ENCODE results near the gene WRAP53. TPM values are rescaled to one million over a fixed set of nuclear protein-coding genes. Genes with fewer than 3 reads are reported as not detected.

Gene WRAP53
- total RNA-seq, 6 donors from 2014 or later = 6.0 to 10.3 (median 7.8) TPM

DNA sequence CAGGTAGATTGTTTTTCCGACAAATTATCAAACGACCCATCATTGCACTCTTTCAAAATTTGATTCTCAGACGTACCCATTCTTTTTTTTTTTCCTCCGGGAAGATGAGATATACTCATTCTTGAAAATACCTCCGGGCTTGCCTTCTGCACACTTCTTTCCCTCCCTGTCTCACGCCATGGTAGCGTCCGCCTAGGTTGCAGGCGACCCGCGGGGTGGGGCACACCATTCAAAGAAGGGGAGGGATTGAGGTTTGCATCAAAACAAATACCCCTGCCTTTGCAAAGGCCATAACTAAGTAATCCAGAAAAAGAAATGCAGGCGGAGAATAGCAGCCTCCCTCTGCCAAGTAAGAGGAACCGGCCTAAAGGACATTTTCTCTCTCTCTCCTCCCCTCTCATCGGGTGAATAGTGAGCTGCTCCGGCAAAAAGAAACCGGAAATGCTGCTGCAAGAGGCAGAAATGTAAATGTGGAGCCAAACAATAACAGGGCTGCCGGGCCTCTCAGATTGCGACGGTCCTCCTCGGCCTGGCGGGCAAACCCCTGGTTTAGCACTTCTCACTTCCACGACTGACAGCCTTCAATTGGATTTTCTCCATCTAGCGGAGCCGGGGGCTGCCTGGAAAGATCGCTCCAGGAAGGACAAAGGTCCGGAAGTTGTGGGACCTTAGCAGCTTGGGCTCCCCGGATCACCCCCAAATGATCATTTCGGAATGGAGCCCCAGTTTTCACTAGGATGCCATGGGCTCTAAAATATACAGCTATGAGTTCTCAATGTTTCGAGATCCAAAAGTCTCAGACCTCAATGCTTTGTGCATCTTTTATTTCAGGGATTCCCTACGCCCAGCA lies 1.8 kb upstream of the WRAP53 start:
- Histone ChIP-seq H3K27ac (peak overlapping the region; percentile 88 to 96 (median 94)), H3K4me3 (peak overlapping the region; percentile 63 to 88 (median 76)), H3K4me1 (peaks cover 16 to 30% (median 22%) of the 10 kb centered on the region in 4 donors), H3K36me3 (peaks cover 0 to 6% (median 0%) of the 10 kb centered on the region in 4 donors), H3K9me3 (no peaks in the 10 kb centered on the region), H3K27me3 (no peaks in the 10 kb centered on the region)
- 0% methylated on average over 23 to 30 of the region's 30 CpGs for WGBS, 2 donors
- DNase-seq (peak; percentile 70 to 78), ATAC-seq (ENCODE audit: low FRiP score in 2 of 2) (peak; percentile 80 to 85)
- TF ChIP-seq EP300 (IDR thresholded peaks at IDR 0.05) = peak in 1 of 4 donors; percentile 3
- TF ChIP-seq POLR2AphosphoS5 (IDR thresholded peaks at IDR 0.05) = peak; percentile 84
- no peak for TF ChIP-seq CTCF (IDR thresholded peaks at IDR 0.05)
- TF ChIP-seq POLR2A (IDR thresholded peaks at IDR 0.05) = peak; percentile 55 to 88 (median 74)

DNA sequence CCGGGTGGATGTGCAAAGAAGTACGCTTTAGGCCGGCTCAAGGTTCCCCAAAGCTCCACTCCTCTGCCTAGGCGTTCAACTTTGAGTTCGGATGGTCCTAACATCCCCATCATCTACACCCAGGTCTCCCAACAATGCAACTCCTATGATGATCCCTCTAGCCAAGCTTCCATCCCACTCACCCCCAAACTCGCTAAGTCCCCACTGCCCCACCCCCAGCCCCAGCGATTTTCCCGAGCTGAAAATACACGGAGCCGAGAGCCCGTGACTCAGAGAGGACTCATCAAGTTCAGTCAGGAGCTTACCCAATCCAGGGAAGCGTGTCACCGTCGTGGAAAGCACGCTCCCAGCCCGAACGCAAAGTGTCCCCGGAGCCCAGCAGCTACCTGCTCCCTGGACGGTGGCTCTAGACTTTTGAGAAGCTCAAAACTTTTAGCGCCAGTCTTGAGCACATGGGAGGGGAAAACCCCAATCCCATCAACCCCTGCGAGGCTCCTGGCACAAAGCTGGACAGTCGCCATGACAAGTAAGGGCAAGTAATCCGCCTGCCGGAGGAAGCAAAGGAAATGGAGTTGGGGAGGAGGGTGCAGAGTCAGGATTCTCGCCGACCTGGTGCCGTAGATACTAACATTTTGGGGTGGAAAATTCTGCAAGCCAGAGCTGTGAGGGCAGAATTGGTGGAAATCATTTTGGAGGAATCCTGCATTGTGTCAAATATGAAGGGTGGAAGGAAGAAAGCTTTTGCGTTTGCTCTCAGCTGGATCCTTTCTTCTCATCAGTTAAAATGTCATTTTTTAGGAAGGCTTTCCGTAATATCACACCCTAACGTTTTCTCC lies 987 bp upstream of the WRAP53 start, which contains the start of gene TP53:
TSS of gene TP53 (minus strand) at position 419 of the 836 bp plus-strand sequence. CDS start 10,896 bp downstream, outside the sequence.
- Histone ChIP-seq H3K36me3 (peaks cover 0 to 10% (median 0%) of the 10 kb centered on the region in 4 donors), H3K4me3 (peak within 1 kb of the TSS; percentile 63 to 88 (median 76)), H3K4me1 (peaks cover 16 to 30% (median 22%) of the 10 kb centered on the region in 4 donors), H3K27ac (peak within 1 kb of the TSS; percentile 88 to 96 (median 94)), H3K9me3 (no peaks in the 10 kb centered on the region), H3K27me3 (no peaks in the 10 kb centered on the region)
- peak; percentile 87 to 89 for ATAC-seq (ENCODE audit: low FRiP score in 2 of 2)
- TF ChIP-seq CTCF (IDR thresholded peaks at IDR 0.05) (no peak), POLR2AphosphoS5 (IDR thresholded peaks at IDR 0.05) (peak; percentile 84 to 93), POLR2A (IDR thresholded peaks at IDR 0.05) (peak in 3 of 4 donors; percentile 70 to 86 (median 76)), EP300 (IDR thresholded peaks at IDR 0.05) (peak in 1 of 4 donors; percentile 2)
- 0% methylated on average over 25 to 30 of the region's 30 CpGs for WGBS, 2 donors
- peak; percentile 66 to 95 for DNase-seq

DNA sequence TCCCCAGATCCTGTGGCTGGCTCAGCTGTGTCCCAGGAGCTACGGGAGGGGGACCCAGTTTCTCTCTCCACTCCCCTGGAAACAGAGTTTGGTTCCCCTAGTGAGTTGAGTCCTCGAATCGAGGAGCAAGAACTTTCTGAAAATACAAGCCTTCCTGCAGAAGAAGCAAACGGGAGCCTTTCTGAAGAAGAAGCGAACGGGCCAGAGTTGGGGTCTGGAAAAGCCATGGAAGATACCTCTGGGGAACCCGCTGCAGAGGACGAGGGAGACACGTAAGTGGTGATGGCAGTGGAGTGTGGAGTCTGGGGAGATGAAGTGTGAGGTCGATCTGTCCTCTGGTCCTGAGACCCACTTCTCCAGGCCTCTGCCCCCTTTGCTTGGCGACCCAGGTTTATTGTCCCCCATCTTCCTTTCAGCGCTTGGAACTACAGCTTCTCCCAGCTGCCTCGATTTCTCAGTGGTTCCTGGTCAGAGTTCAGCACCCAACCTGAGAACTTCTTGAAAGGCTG lies 585 bp downstream of the WRAP53 start:
- no peak for TF ChIP-seq POLR2A (IDR thresholded peaks at IDR 0.05)
- WGBS, 2 donors = 7 to 25% methylated on average over 12 to 13 of the region's 13 CpGs
- H3K27ac ChIP-seq = peak overlapping the region; percentile 28 to 93 (median 74)
- peak overlapping the region; percentile 35 to 88 (median 68) for H3K4me3 ChIP-seq
- peaks cover 0 to 16% (median 0%) of the 10 kb centered on the region in 4 donors for H3K36me3 ChIP-seq
- H3K27me3 ChIP-seq = no peaks in the 10 kb centered on the region
- H3K4me1 ChIP-seq = peaks cover 16 to 30% (median 22%) of the 10 kb centered on the region in 4 donors
- no peaks in the 10 kb centered on the region for H3K9me3 ChIP-seq
- DNase-seq (no peak), ATAC-seq (ENCODE audit: low FRiP score in 2 of 2) (no peak)

DNA sequence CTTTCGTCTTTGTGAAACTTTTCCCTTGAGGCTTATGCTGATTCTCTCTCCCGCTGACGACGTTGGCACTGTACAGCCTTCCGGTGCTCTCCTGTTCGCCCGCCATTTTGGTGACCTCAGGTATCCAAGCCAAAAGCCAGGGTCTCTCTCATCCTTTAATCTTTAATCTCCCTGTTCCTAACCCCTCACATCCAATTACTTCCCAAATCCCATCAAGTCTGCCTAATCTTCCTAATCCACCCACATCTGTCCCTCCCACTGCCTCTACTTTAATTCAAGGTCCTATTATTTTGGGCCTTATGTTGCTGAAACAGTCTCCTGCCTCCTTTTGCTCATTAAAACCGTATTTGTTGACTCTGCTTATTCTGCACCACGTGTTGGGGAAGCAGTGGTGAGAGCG lies 7.3 kb downstream of the WRAP53 start:
- WGBS, 2 donors = 96 to 97% methylated on average over 9 to 10 of the region's 10 CpGs

More for the DNA sequence above, 7.3 kb downstream of the WRAP53 start:
- H3K4me3 ChIP-seq = no peak overlapping the region
- ATAC-seq (ENCODE audit: low FRiP score in 2 of 2) = no peak
- H3K36me3 ChIP-seq = peaks cover 0 to 27% (median 7%) of the 10 kb centered on the region in 4 donors
- no peak for TF ChIP-seq POLR2AphosphoS5 (IDR thresholded peaks at IDR 0.05)
- TF ChIP-seq POLR2A (IDR thresholded peaks at IDR 0.05) = no peak
- TF ChIP-seq CTCF (IDR thresholded peaks at IDR 0.05) = no peak
- TF ChIP-seq EP300 (IDR thresholded peaks at IDR 0.05) = no peak
- H3K9me3 ChIP-seq = no peaks in the 10 kb centered on the region
- no peaks in the 10 kb centered on the region for H3K4me1 ChIP-seq
- DNase-seq = no peak
- H3K27ac ChIP-seq = no peak overlapping the region
- no peaks in the 10 kb centered on the region for H3K27me3 ChIP-seq

All from upper lobe of left lung (tissue), 6 donors.